IPS-11a (cell line): Measurements from ENCODE around the gene TRMT1.
A peak's percentile ranks its signal among the peaks of the same experiment; 100 is the strongest.
"Not testable (repeated sequence)": the region's sequence is repeated elsewhere in the genome, so short reads cannot be mapped to it uniquely, and the experiment has no call there.

Experiments
- H3K4me3 ChIP-seq: one replicate; pipeline ENCODE4 v1.5.1; 2013; ENCODE audit warnings: low read depth, low read length, control low read depth

The TRMT1 gene

DNA sequence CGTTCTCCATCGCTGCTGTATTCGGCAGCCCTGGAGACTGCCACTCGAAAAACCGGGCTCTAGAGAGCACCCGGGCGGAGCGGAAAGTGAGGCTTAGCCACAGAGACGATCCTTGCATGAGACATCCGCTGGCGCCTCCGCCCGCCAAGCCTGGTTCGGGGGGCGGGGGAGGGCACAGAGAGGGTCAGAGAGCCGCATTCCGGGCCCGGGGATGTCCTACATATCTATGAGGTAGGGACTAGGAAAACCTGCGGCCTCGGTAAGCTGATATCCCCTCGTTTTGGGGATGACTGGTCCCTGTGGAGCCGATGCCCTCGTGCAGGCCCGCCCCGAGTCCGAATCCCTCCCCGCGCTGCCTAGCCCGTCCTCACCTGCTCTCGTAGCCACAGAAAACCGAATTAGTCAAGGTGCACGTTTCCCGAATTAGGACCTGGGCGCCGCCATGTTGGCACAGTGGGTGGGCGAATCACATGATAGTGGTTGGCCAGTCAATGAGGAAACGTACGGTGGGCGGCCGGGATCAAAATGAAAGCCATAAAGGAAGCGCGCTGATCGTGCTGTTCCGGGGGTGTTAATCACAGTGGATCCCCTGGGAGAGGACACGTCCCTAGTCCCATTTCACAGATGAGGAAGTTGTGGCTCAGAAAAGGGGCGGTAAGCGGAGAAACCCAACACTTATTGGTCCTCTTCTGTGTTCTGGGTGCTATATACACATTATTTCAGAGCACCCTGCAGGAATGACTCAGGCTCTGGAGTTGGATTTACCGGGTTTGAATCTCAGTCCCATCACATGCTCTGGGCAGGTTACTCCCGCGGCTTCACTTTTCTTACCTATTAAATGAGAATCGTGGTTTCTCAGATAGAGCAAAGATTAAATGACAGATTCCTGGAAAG, at the start of gene TRMT1:
TRMT1 (minus strand) TSS at position 459 of the 894 bp plus-strand sequence; CDS start at position 118, 341 bp downstream.
- peak within 1 kb of the TSS; percentile 96 for H3K4me3 ChIP-seq

DNA sequence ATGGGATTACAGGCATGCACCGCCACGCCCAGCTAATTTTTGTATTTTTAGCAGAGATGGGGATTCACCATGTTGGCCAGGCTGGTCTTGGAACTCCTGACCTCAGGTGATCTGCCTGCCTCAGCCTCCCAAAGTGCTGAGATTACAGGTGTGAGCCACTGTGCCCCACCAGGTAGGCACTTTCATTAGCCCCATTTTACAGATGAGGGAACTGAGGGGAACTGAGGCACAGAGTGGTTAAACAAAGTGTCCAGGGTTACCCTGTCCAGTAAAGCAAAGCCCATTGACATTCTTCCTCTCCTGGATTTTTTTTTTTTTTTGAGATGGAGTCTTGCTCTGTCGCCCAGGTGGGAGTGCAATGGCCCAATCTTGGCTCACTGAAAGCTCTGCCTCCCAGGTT, 49.6 kb upstream of the TRMT1 start:
- not testable (repeated sequence) for H3K4me3 ChIP-seq

DNA sequence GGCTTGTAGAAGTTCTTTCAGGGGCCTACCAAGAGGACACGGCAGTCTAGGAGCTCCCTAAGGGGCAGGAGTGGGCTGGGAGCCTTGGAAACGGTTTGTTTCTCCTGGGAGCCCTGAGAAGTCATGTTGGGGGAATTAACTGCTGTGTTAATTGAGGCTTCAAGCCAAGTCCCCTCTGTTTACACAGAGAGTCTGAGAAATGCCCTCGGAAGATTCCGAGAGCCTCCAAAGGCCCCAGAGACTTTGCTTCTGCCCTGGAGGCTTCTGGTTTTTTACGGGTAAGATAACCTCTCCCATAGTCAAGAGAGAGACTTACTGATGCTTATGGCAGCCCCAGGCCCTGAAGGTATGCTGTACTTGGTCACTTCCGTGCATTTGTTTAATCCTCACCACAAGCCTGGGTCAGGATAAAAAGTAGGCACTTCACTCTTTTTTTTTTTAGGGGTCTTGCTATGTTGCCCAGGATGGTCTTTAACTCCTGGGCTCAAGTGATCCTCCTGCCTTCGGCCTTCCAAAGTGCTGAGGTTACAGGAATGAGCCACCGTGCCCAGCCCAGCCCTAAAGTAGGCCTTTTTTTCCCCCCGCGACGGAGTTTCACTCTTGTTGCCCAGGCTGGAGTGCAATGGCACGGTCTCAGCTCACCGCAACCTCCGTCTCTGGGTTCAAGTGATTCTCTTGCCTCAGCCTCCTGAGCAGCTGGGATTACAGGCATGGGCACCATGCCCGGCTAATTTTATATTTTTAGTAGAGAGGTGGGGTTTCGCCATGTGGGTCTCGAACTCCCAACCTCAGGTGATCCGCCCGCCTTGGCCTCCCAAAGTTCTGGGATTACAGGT, 48.8 kb upstream of the TRMT1 start:
- H3K4me3 ChIP-seq = no peak overlapping the region

DNA sequence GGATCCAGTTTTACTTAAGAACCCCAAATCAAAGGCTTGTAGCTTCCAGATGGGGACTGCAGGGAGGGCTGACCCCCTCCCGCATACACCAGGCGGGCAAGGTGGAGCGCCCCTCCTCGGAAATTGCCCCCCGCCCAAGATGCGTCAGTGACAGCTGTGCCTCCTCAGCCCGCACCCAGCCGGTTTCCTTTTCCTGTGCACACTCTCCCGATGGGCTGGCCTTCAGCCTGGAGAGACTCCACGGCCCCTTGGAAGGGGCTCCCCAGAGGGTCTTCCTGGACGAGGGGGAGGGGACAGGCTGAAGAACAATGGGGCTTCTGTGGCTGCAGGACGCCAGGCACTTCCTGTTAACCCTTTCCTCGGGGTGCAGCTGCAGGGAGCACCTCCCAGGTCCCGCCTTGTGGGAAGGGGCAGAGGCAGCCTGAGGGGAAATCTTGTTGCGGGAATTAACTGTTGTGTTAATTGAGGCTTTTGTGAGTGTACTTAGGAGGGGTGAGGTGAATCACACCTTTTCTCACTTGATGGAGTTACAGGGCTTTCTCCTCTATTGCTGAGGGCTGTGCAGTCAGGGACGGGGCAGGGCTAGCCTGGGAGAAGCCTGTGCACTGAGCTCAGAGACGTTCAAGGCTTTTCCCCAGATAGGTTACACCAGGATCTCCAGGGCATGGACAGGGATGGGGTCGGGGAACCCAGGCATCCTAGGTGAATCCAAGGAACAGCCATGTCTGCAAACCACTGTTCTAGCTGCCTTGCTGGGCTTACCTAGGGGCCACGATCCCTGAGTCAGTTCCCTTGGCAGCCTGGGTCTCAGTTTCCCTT, 48.0 kb upstream of the TRMT1 start:
- H3K4me3 ChIP-seq = peak overlapping the region; percentile 2

DNA sequence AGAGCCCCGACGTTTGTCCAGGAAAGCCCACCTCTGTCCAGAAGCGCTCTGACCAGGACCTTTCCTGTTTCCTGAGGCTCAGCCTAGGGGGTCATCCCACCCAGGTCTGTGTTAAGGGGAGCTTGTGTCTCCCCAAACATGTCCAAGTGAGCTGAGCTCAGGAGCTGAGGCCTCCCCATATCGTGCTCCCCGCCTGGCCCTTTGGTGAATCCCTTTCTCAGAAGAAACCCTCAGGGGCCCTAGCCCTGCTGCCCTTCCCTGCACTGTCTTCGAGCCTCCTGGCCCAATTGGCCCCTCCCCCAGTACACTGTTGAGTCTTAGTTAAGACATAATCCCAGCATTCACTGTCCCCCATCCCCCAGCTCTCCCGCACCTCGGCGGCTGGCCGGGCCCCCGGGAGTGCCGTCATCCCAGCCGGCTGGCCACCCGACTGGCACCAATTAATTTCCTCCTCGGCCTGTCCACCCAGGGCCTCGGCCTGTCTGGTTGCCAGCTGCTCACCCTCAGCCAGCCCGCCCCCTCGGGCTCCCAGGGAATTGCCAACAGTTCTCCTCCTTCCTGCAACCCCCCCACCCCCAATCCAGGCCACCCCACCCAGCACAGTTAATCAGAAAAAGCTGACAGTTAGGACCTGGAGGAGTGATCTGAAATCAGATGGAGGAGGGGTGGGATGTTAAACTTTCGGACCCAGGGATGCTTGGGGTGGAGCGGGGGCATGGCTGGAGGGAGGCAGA, 47.2 kb upstream of the TRMT1 start:
- peak overlapping the region; percentile 43 for H3K4me3 ChIP-seq

DNA sequence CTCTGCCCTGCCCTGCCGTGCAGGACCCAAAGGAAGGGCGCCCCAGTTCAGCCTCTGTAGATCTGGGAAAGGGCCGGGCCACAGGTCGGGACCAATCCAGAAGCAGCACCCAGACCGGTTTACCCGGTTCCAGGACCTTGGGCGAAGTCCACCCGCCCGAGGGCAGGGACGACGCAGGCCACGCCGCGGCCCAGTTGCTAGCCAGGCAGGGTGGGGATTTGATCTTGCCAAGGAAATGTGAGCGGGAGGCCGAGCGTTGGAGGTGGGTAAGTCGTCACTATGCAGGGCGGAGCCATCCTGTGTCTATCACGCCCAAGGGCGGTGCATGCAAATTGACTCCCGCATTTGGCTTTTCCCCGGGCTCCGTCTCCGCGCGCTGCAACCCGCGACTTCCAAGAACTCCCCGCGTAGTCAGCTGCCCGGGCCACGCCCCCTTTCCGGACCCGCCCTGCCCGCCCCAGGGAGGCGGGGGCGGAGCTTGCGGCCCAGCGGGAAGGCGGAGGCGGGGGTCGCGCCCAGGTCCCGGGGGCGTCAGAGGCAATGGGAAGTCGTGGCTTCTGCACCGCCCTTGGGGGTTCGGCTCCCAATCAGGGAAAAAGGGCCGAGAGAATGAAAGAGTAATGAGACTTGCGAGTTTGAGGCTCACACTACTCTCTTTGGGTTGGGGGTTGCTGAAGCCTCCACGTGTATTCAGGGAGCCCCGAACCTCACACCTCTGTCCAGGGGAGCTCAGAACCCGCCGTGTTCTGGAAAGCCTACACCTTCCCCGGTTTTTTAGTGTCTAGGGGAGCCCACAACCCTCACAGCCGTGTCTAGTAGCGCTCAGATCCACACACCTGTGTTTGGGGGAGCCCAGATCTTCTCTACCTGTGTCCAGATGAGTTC, 46.4 kb upstream of the TRMT1 start:
- H3K4me3 ChIP-seq = peak overlapping the region; percentile 43

DNA sequence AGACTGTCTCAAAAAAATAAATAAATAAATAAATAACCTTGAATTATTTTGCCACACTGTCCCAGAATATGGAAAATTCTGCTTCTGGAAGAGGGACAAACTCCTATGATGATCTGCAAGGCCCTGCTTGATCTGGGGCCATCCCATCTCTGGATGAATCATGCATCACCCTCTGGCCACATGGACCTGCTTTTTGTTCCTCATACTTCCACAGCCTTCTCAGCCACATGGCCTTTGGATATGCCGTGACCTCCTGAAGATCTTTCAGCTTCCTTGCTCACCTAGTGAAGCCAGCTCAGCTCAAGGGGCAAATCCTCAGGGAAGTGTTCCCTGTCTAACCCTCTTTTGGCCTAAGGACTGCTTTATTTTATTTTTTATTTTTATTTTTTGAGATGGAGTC, 44.0 kb upstream of the TRMT1 start:
- no peak overlapping the region for H3K4me3 ChIP-seq

DNA sequence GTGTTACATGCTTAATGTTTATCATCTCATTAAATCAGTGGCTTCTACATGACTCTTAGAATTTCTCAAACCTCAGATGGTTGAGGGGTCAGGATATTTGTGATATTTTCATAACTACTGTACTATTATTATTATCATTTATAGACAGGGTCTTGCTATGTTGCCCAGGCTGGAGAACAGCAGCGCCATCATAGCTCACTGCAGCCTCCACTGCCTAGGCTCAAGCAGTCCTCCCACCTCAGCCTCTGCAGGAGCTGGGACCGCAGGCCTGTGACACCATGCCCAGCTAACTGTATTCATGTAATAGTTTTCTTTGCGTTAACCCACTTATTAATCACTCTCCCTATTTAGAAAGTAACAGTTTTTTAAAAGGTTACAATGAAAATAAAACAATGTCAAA, 43.2 kb upstream of the TRMT1 start:
- no peak overlapping the region for H3K4me3 ChIP-seq

DNA sequence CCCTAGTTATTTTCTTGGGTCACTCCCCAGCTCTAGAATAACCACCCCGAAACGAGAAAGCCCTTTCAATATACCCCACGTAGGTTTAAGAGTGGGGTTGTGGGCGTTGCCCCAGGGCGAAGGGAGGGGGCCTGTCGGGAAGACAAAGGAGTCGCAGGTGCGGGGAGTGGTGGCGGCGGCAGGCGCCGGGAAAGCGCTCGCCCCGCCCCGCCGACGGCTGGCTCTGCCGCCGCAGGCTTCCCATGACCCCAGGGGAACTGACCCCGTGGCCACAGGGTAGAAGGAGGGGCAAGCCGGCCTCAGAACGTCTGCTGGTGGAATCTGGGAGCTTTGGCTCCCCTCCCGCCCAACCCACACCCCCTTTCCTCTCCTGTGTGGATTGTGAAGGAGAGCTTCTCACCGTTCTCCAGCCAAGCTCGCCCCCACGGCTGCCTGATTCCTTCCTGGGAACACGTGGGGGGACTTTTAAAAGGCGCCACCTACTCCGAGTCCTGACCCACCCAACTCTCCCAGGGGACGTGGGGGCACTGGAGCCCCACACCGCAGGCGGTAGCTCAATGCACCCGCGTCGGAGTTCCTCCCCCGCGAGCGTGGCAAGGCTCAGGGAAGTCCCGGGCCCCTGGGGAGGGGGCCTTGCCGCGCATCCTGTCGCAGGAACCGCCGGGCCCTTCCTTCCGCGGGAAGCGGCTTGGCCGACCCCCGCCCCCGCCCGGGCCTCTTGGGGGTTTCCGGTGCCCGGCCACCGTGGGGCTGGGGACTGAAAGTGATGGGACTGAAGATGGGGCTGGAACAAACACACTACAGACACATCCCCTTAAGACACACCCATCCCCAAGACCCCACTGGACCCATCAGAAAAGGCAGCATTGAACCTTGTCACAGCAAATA, 39.2 kb upstream of the TRMT1 start:
- H3K4me3 ChIP-seq = peak overlapping the region; percentile 97

DNA sequence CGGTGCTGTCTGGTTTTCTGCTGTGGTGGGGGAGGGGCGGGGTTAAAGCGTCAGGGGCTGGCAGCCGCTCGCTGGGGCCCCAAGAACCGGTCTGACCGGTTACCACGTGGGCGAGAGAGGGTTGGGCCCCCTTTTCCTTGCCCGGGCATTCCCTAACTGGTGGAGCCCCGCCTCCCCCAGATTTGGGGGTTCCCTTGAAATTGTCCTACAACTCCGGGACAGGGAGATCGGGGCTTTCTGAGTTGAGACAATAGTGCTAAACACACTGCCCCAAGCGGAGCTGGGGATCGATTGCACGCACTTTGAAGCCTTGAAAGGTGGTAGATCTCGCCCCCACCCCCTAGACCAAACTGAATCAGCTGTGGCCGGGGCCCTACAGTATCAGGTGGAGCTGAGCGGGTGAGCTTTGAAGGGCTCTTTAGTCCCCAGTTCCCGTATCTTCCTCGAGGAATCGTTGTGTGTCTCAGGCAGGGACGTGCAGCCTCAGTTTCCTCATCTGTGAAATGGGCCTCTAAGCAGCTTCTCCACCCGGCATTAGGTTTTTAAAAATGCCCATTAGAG, 38.5 kb upstream of the TRMT1 start:
- H3K4me3 ChIP-seq = peak overlapping the region; percentile 97

DNA sequence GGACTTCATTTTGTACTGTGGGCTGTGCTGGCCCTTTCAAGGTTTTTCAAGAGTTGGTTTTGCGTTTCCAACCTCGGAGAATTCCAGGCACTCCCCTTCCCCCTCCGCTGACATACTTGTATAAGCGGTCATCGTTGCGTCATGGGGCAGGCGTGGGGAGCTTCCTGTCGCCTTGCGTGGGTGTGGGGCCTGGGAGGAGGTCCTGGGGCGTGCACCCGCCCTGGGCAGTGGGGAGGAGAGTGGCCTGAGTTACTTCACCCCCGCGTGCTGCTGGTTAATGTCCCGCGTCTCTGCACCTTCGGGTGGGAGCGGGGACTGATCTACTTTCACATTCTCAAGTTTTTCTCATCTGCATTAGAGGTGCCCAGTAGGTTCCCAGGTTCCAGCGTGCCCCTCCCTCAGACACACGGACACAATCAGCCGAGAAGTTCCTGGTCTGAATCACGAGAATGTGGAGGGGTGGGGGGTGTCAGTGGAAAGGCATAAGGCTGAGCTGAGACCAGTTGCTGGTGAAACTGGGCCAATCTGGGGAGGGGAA, 37.8 kb upstream of the TRMT1 start:
- H3K4me3 ChIP-seq = peak overlapping the region; percentile 97

DNA sequence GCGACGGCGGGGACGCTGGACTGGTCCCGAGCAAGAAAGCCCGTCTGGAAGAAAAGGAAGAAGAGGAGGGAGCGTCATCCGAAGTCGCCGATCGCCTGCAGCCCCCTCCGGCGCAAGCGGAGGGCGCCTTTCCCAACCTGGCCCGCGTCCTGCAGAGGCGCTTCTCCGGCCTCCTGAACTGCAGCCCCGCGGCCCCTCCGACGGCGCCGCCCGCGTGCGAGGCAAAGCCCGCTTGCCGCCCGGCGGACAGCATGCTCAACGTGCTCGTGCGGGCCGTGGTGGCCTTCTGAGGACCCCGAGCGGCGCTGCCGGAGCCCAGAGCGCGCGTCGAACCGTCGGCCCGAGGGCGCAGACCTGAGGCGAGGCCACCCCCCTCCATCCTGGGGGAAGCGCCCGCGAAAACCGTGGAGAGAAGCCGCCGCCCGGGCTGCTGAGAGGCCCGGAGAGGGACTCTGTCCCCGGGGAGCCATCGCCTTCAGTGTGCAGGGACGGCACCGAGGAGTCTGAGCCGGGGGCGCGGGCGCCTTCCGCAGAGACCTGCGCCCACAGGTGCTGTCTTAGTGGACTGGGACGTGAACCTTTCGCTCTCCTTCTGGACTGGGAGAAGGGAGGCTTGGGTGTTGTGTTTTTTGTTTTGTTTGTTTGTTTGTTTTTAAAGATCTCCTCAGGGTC, 37.2 kb upstream of the TRMT1 start:
- H3K4me3 ChIP-seq = peak overlapping the region; percentile 97

DNA sequence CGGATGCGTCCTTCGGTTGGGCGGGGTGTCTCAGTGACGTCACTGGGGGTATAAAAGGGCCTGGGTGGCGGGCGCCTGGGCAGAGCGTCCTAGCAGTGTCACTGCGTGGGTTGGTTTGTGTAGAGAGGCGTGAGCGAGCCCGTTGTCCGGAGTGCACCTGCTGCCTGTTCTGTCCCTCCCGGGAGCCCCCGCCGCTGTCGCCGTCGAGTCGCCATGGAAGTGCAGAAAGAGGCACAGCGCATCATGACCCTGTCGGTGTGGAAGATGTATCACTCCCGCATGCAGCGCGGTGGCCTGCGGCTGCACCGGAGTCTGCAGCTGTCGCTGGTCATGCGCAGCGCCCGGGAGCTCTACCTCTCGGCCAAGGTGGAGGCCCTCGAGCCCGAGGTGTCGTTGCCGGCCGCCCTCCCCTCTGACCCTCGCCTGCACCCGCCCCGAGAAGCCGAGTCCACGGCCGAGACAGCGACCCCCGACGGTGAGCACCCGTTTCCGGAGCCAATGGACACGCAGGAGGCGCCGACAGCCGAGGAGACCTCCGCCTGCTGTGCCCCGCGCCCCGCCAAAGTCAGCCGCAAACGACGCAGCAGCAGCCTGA, 36.5 kb upstream of the TRMT1 start:
- H3K4me3 ChIP-seq = peak overlapping the region; percentile 97

DNA sequence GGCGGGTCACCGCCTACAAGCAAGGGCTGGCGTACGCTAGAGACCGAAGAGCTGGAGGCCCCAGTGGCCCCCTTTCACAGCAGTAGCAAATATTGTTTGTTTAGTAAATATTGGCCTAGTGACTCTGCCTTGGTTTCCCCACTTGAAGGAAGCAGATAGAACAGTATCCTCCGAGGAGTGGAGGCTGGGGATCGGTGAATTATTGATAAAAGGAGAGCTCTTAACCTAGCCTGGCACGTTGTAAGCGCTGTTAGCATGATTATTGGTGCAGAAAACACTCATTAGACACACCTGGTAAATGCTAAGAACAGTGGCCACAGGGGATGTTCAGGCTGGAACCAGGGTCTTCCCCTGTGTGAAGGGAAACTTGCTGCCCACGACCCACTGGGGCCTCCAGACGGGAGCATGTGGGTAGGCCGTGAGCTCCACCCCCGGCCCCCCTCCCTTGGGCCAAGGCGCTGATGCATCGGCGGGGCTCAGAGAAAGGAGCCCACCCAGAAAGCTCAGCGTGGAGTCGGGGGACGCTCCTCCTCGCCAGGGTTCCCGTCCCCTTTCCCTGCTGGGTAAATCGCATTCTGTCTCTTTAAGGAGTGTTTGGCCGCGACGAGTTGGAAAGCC, 35.9 kb upstream of the TRMT1 start:
- peak overlapping the region; percentile 97 for H3K4me3 ChIP-seq

DNA sequence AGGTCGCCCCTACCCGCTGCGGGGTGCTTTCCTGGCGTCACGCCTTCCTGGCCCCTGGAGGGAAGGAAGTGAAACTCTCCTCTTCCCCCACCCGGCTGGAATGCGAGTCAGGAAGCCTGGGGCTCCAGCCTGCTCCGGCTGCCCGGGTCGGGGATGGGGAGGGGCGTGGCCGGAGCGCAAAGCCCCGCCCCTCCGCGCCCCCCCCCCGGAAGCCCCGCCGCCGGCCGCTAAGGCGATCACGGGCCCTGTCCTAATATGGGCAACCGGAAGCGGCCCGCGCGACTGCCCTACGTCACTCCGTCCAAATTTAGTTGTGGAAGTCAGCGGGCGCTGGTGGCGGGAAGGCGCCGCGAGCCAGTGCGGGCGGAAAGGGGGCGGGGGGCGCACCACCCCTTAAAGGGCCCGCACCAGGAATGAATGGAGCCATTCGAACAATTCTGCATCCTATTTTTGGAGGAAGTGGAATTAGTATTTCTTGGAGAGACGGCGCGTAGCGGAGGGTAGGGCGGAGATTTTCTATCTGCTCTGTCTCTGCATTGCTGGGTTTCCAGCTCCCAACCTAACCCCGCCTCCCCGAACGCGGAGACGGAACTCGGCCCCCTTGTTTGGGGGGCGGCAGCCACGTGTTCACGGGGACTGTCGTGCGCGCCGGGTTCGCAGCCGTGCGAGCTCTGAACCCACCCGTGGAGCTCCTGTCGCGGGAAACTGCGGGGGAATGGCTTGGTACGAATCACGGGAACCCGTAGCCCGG, 35.2 kb upstream of the TRMT1 start:
- H3K4me3 ChIP-seq = peak overlapping the region; percentile 97
